ENCODE results near the gene CYP19A1. TPM values are rescaled to one million over a fixed set of nuclear protein-coding genes. Genes with fewer than 3 reads are reported as not detected.

CYP19A1 gene
- total and polyA plus RNA-seq, 2 of the 8 experiments (the other 6 are each of a cell fraction or from before 2014, with no cell fraction given), result not detected

GRCh38 chr15:51374131-51374530 lies 35.7 kb upstream of the CYP19A1 start (continued):
- no peak for TF ChIP-seq CHD7 (IDR thresholded peaks at IDR 0.05; ENCODE audit: insufficient replicate concordance, low read length)
